Gastroesophageal sphincter (tissue), 4 donors: ENCODE results near the gene RNF145. TPM values are rescaled to one million over a fixed set of nuclear protein-coding genes. Genes with fewer than 3 reads are reported as not detected.

ENCODE experiments used
- ATAC-seq: fragments of 150-250 bp; one replicate; pipeline ENCODE4 v1.9.1; 2016; ENCODE audit warnings: mild to moderate bottlenecking, moderate library complexity
- H3K27ac ChIP-seq, 4 donors: fragments of 200-600 bp; sonication (generic) in 3 of 4; 1 replicate in 3 of 4; 2 replicates in 1 of 4; pipeline ENCODE4 v1.5.1; 2016 to 2019
- H3K27me3 ChIP-seq: fragments of 200-600 bp; sonication (generic); one replicate; pipeline ENCODE4 v1.5.1; 2019
- H3K36me3 ChIP-seq, 2 donors: fragments of 200-600 bp; sonication (generic); one replicate each; pipeline ENCODE4 v1.5.1; 2019; ENCODE audit warnings: control low read depth in 1 of 2
- H3K4me1 ChIP-seq, 3 donors: fragments of 200-600 bp; sonication (generic); 1 replicate in 2 of 3; 2 replicates in 1 of 3; pipeline ENCODE4 v1.5.1; 2016 to 2019; ENCODE audit warnings: control low read depth in 2 of 3
- H3K4me3 ChIP-seq, 2 donors: fragments of 200-600 bp; sonication (generic); one replicate each; pipeline ENCODE4 v1.5.1; 2019; ENCODE audit warnings: mild to moderate bottlenecking in 1 of 2, moderate library complexity in 1 of 2
- H3K9me3 ChIP-seq, 3 donors: fragments of 200-600 bp; sonication (generic); one replicate each; pipeline ENCODE4 v1.5.1; 2017 to 2019; ENCODE audit warnings: control low read depth in 2 of 3
- CTCF ChIP-seq, 4 experiments: fragments of 200-600 bp in 2 of 4; fragments of 450-650 bp in 2 of 4; sonication (generic) in 1 of 4; IDR thresholded peaks; one replicate each; pipeline ENCODE4 v1.5.1; 2017 to 2019; ENCODE audit warnings: antibody characterized with exemption in 4 of 4, mild to moderate bottlenecking in 2 of 4, moderate library complexity in 2 of 4
- EP300 ChIP-seq: sonication (generic); formaldehyde crosslinking; IDR thresholded peaks from one replicate; pipeline ENCODE4 v1.6.1; 2017; ENCODE audit warnings: antibody characterized with exemption, mild to moderate bottlenecking
- POLR2A ChIP-seq, 2 donors: fragments of 450-650 bp; IDR thresholded peaks; one replicate each; pipeline ENCODE4 v1.6.1; 2017; ENCODE audit warnings: antibody characterized with exemption in 2 of 2, mild to moderate bottlenecking in 2 of 2, moderate library complexity in 1 of 2
- POLR2AphosphoS5 ChIP-seq: sonication (generic); formaldehyde crosslinking; IDR thresholded peaks from one replicate; pipeline ENCODE4 v1.6.1; 2017; ENCODE audit warnings: antibody characterized with exemption
- WGBS, 2 donors: methylation state at CpG; one replicate each; pipeline ENCODE4 v1.1.5; 2018; ENCODE audit warnings: low coverage in 1 of 2; 5-methylcytosine and 5-hydroxymethylcytosine counted together
- total RNA-seq, 4 donors: library from RNA; depleted of rRNA; stranded (reverse); fragments of >200 nt; gene quantifications; one replicate each; pipeline ENCODE4 v1.1.0, GENCODE V29; 2016

The RNF145 gene
- total RNA-seq, 4 donors from 2014 or later, result 39.3 to 89.4 (median 68.7) TPM

DNA sequence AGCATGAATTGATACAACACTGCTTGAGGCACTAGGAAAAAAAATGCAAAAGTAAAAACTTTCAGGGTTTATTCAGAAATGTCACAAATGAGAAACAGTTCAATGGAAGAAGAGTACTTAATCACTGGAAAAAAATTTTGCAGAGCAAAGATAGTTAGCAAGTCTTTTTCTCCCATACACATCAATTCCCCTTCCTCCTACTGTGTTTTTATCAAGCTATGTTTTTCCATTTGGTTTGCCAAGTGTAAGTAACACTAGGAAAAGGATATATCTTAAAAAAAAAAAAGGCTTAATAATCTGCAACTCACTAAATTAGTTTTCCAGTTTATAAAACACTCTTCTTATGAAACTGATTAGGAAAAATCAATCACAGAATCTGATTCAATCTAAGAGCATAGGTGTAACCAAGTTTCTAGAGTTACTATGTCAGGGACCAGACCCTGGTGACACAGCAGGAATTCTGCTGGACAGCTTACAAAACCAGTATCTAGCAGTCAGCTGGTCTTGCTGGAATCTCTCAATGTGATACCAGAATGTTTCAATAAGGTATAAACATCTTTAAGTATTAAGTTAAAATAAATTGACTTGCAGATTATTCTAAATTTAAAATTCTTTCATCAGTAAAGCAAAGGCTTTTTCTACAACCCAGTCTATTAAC lies 34.7 kb downstream of the RNF145 start:
- H3K27ac ChIP-seq, result peak overlapping the region in 1 of 4 donors; percentile 20
- H3K4me1 ChIP-seq, result peaks cover 3 to 49% (median 14%) of the 10 kb centered on the region in 3 donors
- no peaks in the 10 kb centered on the region for H3K9me3 ChIP-seq
- TF ChIP-seq CTCF (IDR thresholded peaks at IDR 0.05) (no peak), POLR2A (IDR thresholded peaks at IDR 0.05) (no peak)
- no peaks in the 10 kb centered on the region for H3K27me3 ChIP-seq
- peaks cover 0 to 8% of the 10 kb centered on the region in 2 donors for H3K36me3 ChIP-seq
- no peak for ATAC-seq
- H3K4me3 ChIP-seq, result no peak overlapping the region

DNA sequence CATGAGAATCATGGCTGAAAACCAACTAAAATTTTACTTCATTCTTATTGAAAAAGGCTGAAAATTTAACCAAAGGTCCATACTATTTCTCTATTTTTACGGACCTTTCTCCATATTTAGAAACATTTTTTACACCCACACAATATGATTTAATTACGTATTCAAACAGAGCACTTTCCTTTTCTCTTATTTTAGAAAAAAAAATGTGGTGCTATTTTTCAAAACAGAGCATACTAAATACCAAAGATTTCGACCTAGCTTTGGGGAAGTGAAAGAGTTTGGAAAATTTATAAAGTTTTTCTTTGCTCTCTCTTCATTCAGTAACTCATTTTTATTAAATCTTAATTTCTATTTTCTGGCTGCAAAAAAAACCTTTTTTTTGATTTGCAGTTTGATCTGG lies 38.1 kb downstream of the RNF145 start:
- Histone ChIP-seq H3K9me3 (no peaks in the 10 kb centered on the region), H3K27ac (no peak overlapping the region), H3K4me1 (peaks cover 3 to 27% (median 12%) of the 10 kb centered on the region in 3 donors), H3K4me3 (no peak overlapping the region), H3K36me3 (peaks cover 0 to 31% of the 10 kb centered on the region in 2 donors), H3K27me3 (no peaks in the 10 kb centered on the region)
- WGBS, 2 donors, result 67 to 73% methylated on average over 3 of the region's 3 CpGs
- no peak for TF ChIP-seq POLR2AphosphoS5
- no peak for TF ChIP-seq POLR2A (IDR thresholded peaks at IDR 0.05)
- no peak for TF ChIP-seq CTCF (IDR thresholded peaks at IDR 0.05)
- no peak for TF ChIP-seq EP300
- no peak for ATAC-seq

GRCh38 chr5:159170021-159170420 lies 39.3 kb downstream of the RNF145 start:
- Histone ChIP-seq H3K4me3 (no peak overlapping the region), H3K9me3 (no peaks in the 10 kb centered on the region), H3K27ac (no peak overlapping the region), H3K4me1 (peaks cover 0 to 15% (median 5%) of the 10 kb centered on the region in 3 donors), H3K36me3 (peaks cover 0 to 33% of the 10 kb centered on the region in 2 donors), H3K27me3 (no peaks in the 10 kb centered on the region)
- ATAC-seq, result no peak
- TF ChIP-seq POLR2A (IDR thresholded peaks at IDR 0.05) (no peak), CTCF (IDR thresholded peaks at IDR 0.05) (no peak), POLR2AphosphoS5 (no peak), EP300 (no peak)

GRCh38 chr5:159166416-159166815 lies 42.9 kb downstream of the RNF145 start:
- no peaks in the 10 kb centered on the region for H3K9me3 ChIP-seq

More at GRCh38 chr5:159166416-159166815, 42.9 kb downstream of the RNF145 start:
- Histone ChIP-seq H3K27ac (no peak overlapping the region), H3K4me3 (no peak overlapping the region), H3K36me3 (peaks cover 0 to 47% of the 10 kb centered on the region in 2 donors), H3K4me1 (no peaks in the 10 kb centered on the region), H3K27me3 (no peaks in the 10 kb centered on the region)
- 91 to 95% methylated on average over 2 of the region's 2 CpGs for WGBS, 2 donors
- ATAC-seq, result no peak
- no peak for TF ChIP-seq POLR2A (IDR thresholded peaks at IDR 0.05)
- no peak for TF ChIP-seq CTCF (IDR thresholded peaks at IDR 0.05)
- no peak for TF ChIP-seq POLR2AphosphoS5
- TF ChIP-seq EP300, result no peak
